Smooth muscle cell (in vitro differentiated cells): ENCODE measurements around the gene GFPT1. TPM values are rescaled to one million over a fixed set of nuclear protein-coding genes. Genes with fewer than 3 reads are reported as not detected.

Experiments
- DNase-seq: peaks from one replicate; lab custom pipeline; 2025; ENCODE audit not compliant: unreplicated experiment; lab: John Stamatoyannopoulos, UW
- H2AFZ ChIP-seq: fragments of 200-600 bp; sonication (generic); 2 replicates; pipeline ENCODE4 v1.6.0; 2016; ENCODE audit warnings: antibody characterized with exemption, low read depth, mild to moderate bottlenecking
- H3F3A ChIP-seq: fragments of 200-600 bp; sonication (generic); 2 replicates; pipeline ENCODE4 v1.6.0; 2017; ENCODE audit warnings: antibody characterized with exemption, low read depth
- H3K27ac ChIP-seq: fragments of 200-600 bp; sonication (generic); 2 replicates; pipeline ENCODE4 v1.5.1; 2016; ENCODE audit warnings: low read depth, mild to moderate bottlenecking
- H3K27me3 ChIP-seq: fragments of 200-600 bp; sonication (generic); 2 replicates; pipeline ENCODE4 v1.6.1; 2016; ENCODE audit warnings: low read depth, mild to moderate bottlenecking
- H3K36me3 ChIP-seq: fragments of 200-600 bp; sonication (generic); 2 replicates; pipeline ENCODE4 v1.5.1; 2016; ENCODE audit warnings: low read depth
- H3K4me1 ChIP-seq: fragments of 200-600 bp; sonication (generic); 2 replicates; pipeline ENCODE4 v1.5.1; 2016; ENCODE audit warnings: low read depth
- H3K4me2 ChIP-seq: fragments of 200-600 bp; sonication (generic); 2 replicates; pipeline ENCODE4 v1.6.0; 2016; ENCODE audit warnings: mild to moderate bottlenecking
- H3K4me3 ChIP-seq: fragments of 200-600 bp; sonication (generic); 2 replicates; pipeline ENCODE4 v1.5.1; 2016; ENCODE audit warnings: mild to moderate bottlenecking
- H3K79me2 ChIP-seq: fragments of 200-600 bp; sonication (generic); 2 replicates; pipeline ENCODE4 v1.6.0; 2016; ENCODE audit warnings: low read depth, mild to moderate bottlenecking
- H3K9ac ChIP-seq: fragments of 200-600 bp; sonication (generic); 2 replicates; pipeline ENCODE4 v1.6.0; 2016; ENCODE audit warnings: low read depth
- H3K9me3 ChIP-seq: fragments of 200-600 bp; sonication (generic); replicated peaks from 2 replicates; pipeline ENCODE4 v1.5.1; 2016; ENCODE audit warnings: low read depth
- H4K20me1 ChIP-seq: fragments of 200-600 bp; sonication (generic); 2 replicates; pipeline ENCODE4 v1.6.0; 2016; ENCODE audit warnings: low read depth
- WGBS: methylation state at CpG from one replicate; pipeline ENCODE4 v1.1.7; 2016; ENCODE audit warnings: low lambda C conversion rate; 5-methylcytosine and 5-hydroxymethylcytosine counted together
- polyA plus RNA-seq: library from polyadenylated mRNA; unstranded; fragments of >200 nt; fragmentation: Nextera tagmentation; extraction: Ambion mirVana; gene quantifications from 2 replicates; pipeline ENCODE4 v1.2.1, GENCODE V29; 2016
- total RNA-seq: library from RNA; depleted of rRNA; stranded (reverse); fragments of >200 nt; gene quantifications from 2 replicates; pipeline ENCODE4 v1.2.3, GENCODE V29; 2014
- TF ChIP-seq, protein P1 (sequence below): fragments of 200-600 bp; sonication (generic); IDR thresholded peaks from 2 replicates; pipeline ENCODE4 v1.5.1; 2017; ENCODE audit warnings: borderline replicate concordance, mild to moderate bottlenecking, antibody characterized with exemption; ENCODE audit not compliant: insufficient read depth, poor library complexity, severe bottlenecking

Gene GFPT1
- total and polyA plus RNA-seq, 2 experiments from 2014 or later: 78.5 to 97.7 TPM

- TF ChIP-seq, protein P1, sequence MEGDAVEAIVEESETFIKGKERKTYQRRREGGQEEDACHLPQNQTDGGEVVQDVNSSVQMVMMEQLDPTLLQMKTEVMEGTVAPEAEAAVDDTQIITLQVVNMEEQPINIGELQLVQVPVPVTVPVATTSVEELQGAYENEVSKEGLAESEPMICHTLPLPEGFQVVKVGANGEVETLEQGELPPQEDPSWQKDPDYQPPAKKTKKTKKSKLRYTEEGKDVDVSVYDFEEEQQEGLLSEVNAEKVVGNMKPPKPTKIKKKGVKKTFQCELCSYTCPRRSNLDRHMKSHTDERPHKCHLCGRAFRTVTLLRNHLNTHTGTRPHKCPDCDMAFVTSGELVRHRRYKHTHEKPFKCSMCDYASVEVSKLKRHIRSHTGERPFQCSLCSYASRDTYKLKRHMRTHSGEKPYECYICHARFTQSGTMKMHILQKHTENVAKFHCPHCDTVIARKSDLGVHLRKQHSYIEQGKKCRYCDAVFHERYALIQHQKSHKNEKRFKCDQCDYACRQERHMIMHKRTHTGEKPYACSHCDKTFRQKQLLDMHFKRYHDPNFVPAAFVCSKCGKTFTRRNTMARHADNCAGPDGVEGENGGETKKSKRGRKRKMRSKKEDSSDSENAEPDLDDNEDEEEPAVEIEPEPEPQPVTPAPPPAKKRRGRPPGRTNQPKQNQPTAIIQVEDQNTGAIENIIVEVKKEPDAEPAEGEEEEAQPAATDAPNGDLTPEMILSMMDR: no peak
- Histone ChIP-seq H3K27me3 (no peaks in the 10 kb centered on the region), H3F3A (peaks cover 14% of the 10 kb centered on the region), H3K4me2 (peak overlapping the region; percentile 100), H3K79me2 (peaks cover 64% of the 10 kb centered on the region), H3K36me3 (no peaks in the 10 kb centered on the region), H2AFZ (no peak overlapping the region), H3K4me1 (peaks cover 36% of the 10 kb centered on the region), H3K9me3 (no peaks in the 10 kb centered on the region), H3K9ac (peak overlapping the region; percentile 98), H3K4me3 (peak overlapping the region; percentile 99), H4K20me1 (peaks cover 59% of the 10 kb centered on the region), H3K27ac (peak overlapping the region; percentile 84)
- WGBS: 53% methylated on average over 8 of the region's 8 CpGs
- DNase-seq: no peak
Observed at GRCh38 chr2:69385443-69386151, 1.4 kb downstream of the GFPT1 start.

- Histone ChIP-seq H3K4me2 (peak overlapping the region; percentile 100), H3F3A (peaks cover 14% of the 10 kb centered on the region), H3K4me1 (peaks cover 36% of the 10 kb centered on the region), H4K20me1 (peaks cover 68% of the 10 kb centered on the region), H2AFZ (no peak overlapping the region), H3K27me3 (no peaks in the 10 kb centered on the region), H3K79me2 (peaks cover 74% of the 10 kb centered on the region), H3K27ac (peak overlapping the region; percentile 84), H3K36me3 (no peaks in the 10 kb centered on the region), H3K9me3 (no peaks in the 10 kb centered on the region), H3K4me3 (peak overlapping the region; percentile 99), H3K9ac (no peak overlapping the region)
- WGBS: 75% methylated on average over 5 of the region's 5 CpGs
- TF ChIP-seq, protein P1: no peak
- no peak for DNase-seq
Observed at GRCh38 chr2:69384618-69385081, 2.4 kb downstream of the GFPT1 start.

DNA sequence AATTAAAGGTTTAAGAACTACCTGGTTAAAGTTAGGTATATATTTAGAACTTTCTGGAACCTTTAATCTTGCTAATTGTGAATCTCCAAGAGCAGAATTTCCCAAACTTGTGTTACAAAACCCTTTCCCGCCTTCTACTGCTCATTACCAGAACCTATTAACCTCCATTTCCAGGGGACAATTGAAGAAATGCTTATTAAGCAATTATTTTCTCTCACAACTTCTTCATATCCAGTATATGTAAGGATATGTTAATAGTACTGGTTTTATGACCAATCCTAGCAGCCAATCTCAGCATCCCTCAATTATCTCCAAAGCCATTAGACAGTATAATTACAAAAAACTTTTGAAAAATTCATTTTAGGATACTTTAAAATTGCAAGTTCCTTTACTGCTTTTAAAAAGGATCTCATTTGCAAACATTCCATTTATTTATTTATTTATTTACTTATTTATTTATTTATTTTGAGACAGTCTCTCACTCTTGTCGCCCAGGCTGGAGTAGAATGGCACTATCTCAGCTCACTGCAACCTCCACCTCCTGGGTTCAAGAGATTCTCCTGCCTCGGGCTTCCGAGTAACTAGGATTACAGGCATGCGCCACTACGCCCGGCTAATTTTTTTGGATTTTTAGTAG lies 3.7 kb downstream of the GFPT1 start:
- 93% methylated on average over 7 of the region's 7 CpGs for WGBS
- Histone ChIP-seq H3F3A (peaks cover 17% of the 10 kb centered on the region), H3K4me1 (peaks cover 31% of the 10 kb centered on the region), H3K79me2 (peaks cover 87% of the 10 kb centered on the region), H4K20me1 (peaks cover 82% of the 10 kb centered on the region), H3K27me3 (no peaks in the 10 kb centered on the region), H2AFZ (no peak overlapping the region), H3K9ac (no peak overlapping the region), H3K4me3 (peak overlapping the region; percentile 99), H3K36me3 (no peaks in the 10 kb centered on the region), H3K4me2 (peak overlapping the region; percentile 100), H3K9me3 (no peaks in the 10 kb centered on the region), H3K27ac (peak overlapping the region; percentile 84)
- TF ChIP-seq, protein P1: no peak
- no peak for DNase-seq
